Glutamatergic neuron (in vitro differentiated cells): ENCODE results near the gene EEPD1. TPM values are rescaled to one million over a fixed set of nuclear protein-coding genes. Genes with fewer than 3 reads are reported as not detected.

ENCODE experiments used
- DNase-seq: peaks from one replicate; pipeline ENCODE4 v3.0.0; 2022
- H3K27ac Mint-ChIP-seq: one replicate; pipeline ENCODE4 v1.8.0; 2020; ENCODE audit warnings: mild to moderate bottlenecking, mixed read lengths, inconsistent platforms; ENCODE audit not compliant: unreplicated experiment
- H3K27me3 Mint-ChIP-seq: one replicate; pipeline ENCODE4 v1.8.0; 2020; ENCODE audit warnings: mild to moderate bottlenecking, moderate library complexity, mixed read lengths, inconsistent platforms; ENCODE audit not compliant: unreplicated experiment
- H3K36me3 Mint-ChIP-seq: one replicate; pipeline ENCODE4 v1.8.0; 2020; ENCODE audit warnings: mild to moderate bottlenecking, mixed read lengths, inconsistent platforms; ENCODE audit not compliant: unreplicated experiment
- H3K4me1 Mint-ChIP-seq: one replicate; pipeline ENCODE4 v1.8.0; 2020; ENCODE audit warnings: mild to moderate bottlenecking, low read depth, mixed read lengths, inconsistent platforms; ENCODE audit not compliant: unreplicated experiment
- H3K4me3 Mint-ChIP-seq: one replicate; pipeline ENCODE4 v1.8.0; 2020; ENCODE audit warnings: mild to moderate bottlenecking, mixed read lengths, inconsistent platforms; ENCODE audit not compliant: unreplicated experiment
- H3K9me3 Mint-ChIP-seq: one replicate; pipeline ENCODE4 v1.8.0; 2020; ENCODE audit warnings: mild to moderate bottlenecking, moderate library complexity, mixed read lengths, inconsistent platforms; ENCODE audit not compliant: unreplicated experiment
- total RNA-seq: library from RNA; stranded (reverse); fragmentation: NEBNext Ultra II Directional; extraction: Animal tissue kit (Norgen Biotek cat#: 25700); gene quantifications from one replicate; pipeline ENCODE4 v1.2.1, GENCODE V29; 2021; ENCODE audit not compliant: unreplicated experiment
- TF ChIP-seq, protein P1 (sequence below): fragments of 200-600 bp; sonication (generic); IDR thresholded peaks from one replicate; pipeline ENCODE4 v1.5.0; 2021; ENCODE audit not compliant: partially characterized antibody, unreplicated experiment

Gene EEPD1
- total RNA-seq, 1 donor from 2014 or later = 63.9 TPM

DNA sequence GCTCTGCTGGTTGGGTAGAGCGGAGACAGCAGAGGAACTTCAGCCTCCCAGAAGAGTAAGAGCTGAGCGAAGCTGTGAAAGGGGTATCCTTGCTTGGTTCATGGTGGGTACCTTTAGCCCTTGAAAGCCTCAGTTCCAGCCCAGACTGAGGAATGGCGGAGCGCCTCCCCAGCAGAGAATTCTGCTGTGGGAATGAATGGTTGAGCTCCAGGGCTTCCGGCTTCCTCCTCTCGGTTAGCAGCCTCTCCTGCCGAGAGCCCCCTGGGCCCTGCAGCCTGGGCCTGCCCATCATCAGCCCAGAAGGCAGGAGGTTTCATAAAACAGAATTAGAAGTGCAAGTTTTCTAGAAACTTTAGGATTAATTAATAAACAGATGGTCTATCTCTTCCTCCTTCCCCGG is 156.7 kb downstream of the EEPD1 start:
- Mint-ChIP-seq H3K36me3 (no peaks in the 10 kb centered on the region), H3K9me3 (peaks cover 7% of the 10 kb centered on the region), H3K4me3 (no peak overlapping the region), H3K27me3 (peaks cover 3% of the 10 kb centered on the region), H3K27ac (no peak overlapping the region), H3K4me1 (peaks cover 11% of the 10 kb centered on the region)
- TF ChIP-seq, protein P1, sequence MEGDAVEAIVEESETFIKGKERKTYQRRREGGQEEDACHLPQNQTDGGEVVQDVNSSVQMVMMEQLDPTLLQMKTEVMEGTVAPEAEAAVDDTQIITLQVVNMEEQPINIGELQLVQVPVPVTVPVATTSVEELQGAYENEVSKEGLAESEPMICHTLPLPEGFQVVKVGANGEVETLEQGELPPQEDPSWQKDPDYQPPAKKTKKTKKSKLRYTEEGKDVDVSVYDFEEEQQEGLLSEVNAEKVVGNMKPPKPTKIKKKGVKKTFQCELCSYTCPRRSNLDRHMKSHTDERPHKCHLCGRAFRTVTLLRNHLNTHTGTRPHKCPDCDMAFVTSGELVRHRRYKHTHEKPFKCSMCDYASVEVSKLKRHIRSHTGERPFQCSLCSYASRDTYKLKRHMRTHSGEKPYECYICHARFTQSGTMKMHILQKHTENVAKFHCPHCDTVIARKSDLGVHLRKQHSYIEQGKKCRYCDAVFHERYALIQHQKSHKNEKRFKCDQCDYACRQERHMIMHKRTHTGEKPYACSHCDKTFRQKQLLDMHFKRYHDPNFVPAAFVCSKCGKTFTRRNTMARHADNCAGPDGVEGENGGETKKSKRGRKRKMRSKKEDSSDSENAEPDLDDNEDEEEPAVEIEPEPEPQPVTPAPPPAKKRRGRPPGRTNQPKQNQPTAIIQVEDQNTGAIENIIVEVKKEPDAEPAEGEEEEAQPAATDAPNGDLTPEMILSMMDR = no peak
- DNase-seq = no peak

DNA sequence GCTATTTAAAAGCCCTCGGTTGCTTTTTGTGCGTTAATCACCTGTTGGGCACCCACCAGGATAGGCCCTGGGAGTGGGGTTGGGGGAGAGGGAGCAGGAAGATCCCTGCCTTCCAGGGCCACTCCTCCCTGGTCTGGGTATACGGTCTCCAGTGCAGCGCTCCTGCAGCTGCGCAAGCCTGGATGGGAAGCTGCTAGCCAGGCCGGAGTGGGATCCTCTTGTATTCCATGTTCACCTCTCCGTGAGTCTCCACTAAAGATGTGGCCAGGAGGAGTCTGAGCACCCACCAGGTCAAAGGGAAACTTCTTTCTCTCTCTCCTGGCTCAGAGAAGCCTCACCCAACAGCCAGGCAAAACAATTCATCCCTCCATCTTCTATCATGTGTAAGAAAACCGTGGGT is 157.8 kb downstream of the EEPD1 start:
- TF ChIP-seq, protein P1 = no peak
- Mint-ChIP-seq H3K27me3 (peaks cover 6% of the 10 kb centered on the region), H3K4me3 (no peak overlapping the region), H3K36me3 (no peaks in the 10 kb centered on the region), H3K27ac (no peak overlapping the region), H3K4me1 (peaks cover 6% of the 10 kb centered on the region), H3K9me3 (peaks cover 7% of the 10 kb centered on the region)
- no peak for DNase-seq

DNA sequence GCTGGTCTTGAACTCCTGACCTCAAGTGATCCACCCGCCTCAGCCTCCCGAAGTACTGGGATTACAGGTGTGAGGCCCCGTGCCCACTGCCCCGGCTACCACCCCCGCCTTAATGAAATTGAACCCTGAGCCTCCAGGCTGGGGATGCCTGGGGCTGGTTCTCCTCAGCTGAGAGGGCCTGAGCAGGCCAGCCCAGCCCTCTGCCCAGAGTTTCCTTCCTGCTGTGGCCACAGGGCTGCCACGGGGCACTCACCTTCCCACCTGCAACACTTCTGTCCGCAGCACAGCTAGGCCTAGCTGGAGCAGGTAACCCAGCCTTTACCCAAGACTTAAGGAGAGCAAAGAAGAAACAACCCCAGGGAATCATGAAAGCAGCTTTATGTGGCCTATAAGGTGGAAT is 158.5 kb downstream of the EEPD1 start:
- no peak for DNase-seq
- Mint-ChIP-seq H3K4me3 (no peak overlapping the region), H3K4me1 (peaks cover 6% of the 10 kb centered on the region), H3K27me3 (peaks cover 6% of the 10 kb centered on the region), H3K27ac (no peak overlapping the region), H3K36me3 (no peaks in the 10 kb centered on the region), H3K9me3 (peaks cover 7% of the 10 kb centered on the region)
- TF ChIP-seq, protein P1 = no peak

DNA sequence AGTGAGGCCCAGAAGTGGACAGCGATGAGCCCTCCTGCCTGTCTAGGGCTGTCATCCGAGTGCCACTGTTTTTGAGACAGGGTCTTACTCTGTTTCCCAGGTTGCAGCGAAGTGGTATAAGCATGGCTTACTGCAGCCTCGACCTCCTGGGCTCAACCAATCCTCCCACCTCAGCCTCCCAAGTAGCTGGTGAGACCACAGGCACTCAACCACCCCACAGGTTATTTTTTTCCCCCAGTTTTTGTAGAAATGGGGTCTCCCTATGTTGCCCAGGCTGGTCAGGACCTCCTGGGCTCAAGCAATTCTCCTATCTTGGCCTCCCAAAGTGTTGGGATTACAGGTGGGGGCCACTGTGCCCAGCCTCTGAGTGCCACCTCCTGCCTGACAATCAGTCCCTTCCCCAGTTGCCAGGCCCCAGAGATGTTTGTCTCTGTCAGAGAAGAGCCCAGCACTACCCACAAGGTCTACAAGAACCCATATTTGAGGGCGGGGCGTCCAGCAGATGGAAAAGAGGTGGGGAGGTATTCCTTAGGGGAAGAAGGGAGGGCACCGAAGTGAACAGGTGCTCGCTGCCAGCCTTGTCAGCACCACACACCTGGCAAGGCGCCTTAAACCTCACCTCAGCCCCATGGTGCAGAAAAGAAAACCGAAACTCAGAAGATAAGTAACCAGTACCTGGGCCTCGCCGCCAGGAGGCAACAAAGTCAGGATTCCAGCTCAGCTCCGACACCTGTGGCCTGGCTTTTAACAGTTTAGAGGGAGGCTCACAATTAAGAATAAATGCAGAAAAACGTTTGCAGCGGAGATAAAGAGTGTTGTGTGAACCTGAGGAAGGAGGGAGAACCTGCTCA is 159.2 kb downstream of the EEPD1 start:
- no peak overlapping the region for H3K4me3 Mint-ChIP-seq
- peaks cover 6% of the 10 kb centered on the region for H3K4me1 Mint-ChIP-seq
- TF ChIP-seq, protein P1 = peak; percentile 68
- peak; percentile 44 for DNase-seq
- H3K36me3 Mint-ChIP-seq = no peaks in the 10 kb centered on the region
- H3K27ac Mint-ChIP-seq = no peak overlapping the region
- H3K27me3 Mint-ChIP-seq = peaks cover 6% of the 10 kb centered on the region
- peaks cover 7% of the 10 kb centered on the region for H3K9me3 Mint-ChIP-seq

DNA sequence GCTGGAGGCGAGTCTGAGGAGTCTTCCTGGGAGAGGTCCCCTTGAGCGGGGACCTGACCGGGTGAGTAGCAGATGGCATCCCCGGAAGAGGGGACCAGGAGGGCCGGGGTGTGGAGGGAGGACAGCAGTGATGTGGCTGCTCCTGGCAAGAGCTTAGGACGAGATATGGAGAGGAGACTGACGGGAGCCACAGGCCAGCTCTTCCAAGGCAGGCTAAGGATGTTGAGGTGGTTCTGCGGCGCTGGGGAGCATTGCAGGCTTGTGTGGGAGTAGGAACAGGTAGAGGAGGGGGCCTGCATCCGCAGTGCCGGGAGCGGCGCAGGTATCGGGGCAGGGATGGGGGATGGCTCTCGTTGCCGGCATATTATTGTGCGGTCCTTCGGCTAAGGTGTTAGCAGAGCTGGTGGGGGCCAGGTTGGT is 159.9 kb downstream of the EEPD1 start:
- Mint-ChIP-seq H3K4me1 (peaks cover 4% of the 10 kb centered on the region), H3K36me3 (no peaks in the 10 kb centered on the region), H3K9me3 (peaks cover 4% of the 10 kb centered on the region), H3K27me3 (peaks cover 3% of the 10 kb centered on the region), H3K27ac (no peak overlapping the region), H3K4me3 (no peak overlapping the region)
- no peak for DNase-seq
- TF ChIP-seq, protein P1 = no peak
